DMS153 (cell line): Measurements from ENCODE around the gene XKRX.

Source experiments
- DNase-seq: peaks from one replicate; lab custom pipeline; 2025; lab: John Stamatoyannopoulos, UW

XKRX gene

DNA sequence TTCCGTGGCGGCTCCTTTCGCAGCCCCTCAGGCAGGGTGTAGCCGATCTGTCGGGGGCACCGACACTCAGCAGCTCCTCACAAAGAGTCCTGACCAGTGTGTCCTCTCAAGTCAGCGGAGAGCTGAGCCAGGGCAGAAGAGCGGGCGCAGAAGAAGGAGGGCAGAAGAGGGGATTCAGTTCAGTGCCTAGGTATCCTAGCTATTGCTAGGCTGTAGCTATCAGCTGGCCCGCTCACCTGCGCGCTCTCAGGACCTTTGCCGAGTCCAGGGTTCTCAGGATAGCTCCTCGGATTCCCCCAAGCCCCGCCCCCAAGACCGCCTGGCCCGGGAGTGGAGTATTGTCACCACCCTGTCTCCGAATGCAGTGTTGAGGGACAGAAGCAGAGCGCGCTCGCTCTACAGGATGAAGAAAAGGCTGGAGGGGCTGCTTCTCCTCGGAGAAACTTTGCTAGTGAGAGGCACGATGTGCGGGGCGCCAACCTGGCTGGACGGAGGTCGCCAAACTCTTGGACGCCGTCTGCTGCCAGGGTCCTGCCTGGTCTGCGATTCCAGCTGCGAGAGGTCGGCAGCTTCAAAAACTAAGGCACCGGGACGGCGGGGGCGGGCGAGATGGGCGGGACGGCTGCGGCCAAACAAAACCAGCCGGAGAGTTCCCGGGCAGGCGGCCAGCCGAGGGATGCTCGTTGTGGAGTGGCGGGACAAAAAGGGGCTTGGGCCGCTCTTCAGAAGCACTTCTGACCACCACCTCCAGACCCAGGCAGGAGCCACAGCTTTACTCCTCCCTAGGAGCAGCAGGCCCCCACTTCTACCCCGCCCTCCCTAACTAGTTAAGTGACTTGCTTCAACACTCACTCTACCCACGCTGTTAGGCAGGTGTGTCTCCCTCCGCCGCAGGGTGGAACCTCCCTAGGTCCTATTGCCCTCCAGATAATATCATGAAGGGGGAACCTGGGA is at the start of gene XKRX:
TSS of gene XKRX (minus strand) at position 258 of the 954 bp plus-strand sequence. CDS start 613 bp downstream, outside the sequence.
- DNase-seq, result no peak

DNA sequence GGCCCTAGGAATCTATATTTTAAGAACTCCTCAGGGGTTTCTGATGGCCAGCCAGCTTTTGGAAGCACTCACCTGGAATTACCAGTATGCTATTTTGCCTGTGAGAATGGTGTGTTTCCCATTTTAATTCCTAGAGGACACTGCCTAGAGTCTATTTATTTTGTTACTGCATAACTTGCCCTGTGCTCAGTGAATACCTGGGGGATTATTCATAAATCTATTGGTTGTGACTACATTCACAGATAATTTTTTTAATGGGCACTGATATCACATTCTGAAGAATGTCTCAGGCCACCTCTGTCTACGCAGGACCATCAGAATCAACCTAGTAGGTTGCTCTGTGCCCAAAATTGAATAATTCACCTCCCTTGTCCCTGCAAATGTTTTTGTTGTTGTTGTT is 47.5 kb upstream of the XKRX start:
- DNase-seq, result no peak

DNA sequence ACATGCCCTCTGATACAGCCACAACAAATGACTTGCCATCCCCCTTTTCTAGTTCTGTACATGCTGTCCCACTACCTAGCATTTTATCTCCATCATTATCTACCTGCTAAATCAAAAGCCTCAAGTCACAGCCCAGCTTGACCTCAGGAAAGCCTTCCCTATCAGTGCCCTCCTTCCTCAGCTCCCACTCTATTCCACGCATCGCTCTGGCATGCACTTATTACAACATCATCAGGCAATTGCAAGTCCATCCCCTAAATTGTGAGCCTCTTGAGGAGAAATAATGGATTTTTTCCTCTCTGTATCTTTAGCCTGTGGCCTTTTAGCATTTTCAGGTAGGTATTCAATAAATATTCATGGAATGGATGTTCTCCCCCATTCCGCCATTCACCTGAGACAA is 46.5 kb upstream of the XKRX start:
- no peak for DNase-seq

GRCh38 chrX:100973411-100973810 is 44.7 kb upstream of the XKRX start:
- DNase-seq, result no peak

GRCh38 chrX:100969936-100970335 is 41.2 kb upstream of the XKRX start:
- no peak for DNase-seq

- no peak for DNase-seq
Observed at GRCh38 chrX:100969408-100969807, 40.7 kb upstream of the XKRX start, which contains the start of gene ARL13A. TSS of gene ARL13A (plus strand) at chrX:100969708. CDS start at chrX:100973690, 3,982 bp downstream.

GRCh38 chrX:100964362-100964761 is 35.6 kb upstream of the XKRX start:
- DNase-seq, result no peak

DNA sequence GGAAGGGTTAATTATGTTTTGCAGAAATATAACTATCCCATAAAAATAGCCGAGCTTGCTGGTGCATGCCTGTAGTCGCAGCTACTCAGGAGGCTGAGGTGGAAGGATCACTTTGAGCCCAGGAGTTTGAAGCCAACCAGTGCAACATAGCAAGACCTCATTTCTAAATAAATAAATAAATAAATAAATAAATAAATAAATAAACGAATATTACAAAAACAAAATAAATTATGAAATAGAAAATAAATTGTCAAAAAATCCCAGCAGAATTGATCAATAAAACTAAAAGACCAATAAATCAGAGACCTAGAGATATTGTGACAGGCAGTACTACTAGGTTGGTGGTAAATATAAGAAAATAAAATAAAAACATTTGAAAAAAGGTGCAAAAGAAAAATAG is 34.1 kb upstream of the XKRX start:
- no peak for DNase-seq

DNA sequence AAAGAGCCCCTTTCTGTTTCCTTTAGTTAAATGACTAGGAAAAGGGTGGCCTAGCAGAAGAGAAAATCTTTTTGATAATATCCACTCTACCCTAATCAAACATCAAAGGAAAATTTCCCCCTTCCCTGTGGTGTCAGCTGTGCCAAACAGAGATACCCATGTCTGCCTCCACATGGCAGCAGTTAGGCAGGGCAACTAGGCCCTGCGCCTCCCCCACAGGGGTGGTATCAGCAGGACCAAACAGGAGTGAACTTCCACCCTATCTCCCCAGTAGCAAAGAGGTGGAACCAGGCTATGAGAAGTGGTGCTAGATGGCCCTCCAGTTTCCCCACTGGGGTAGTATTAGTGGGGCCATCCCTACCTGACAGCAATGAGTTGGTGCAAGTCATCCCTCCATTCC is 19.8 kb upstream of the XKRX start:
- no peak for DNase-seq

GRCh38 chrX:100946299-100946927 is 17.7 kb upstream of the XKRX start:
- DNase-seq, result no peak

- DNase-seq, result no peak
Observed at GRCh38 chrX:100944601-100945000, 15.9 kb upstream of the XKRX start.

DNA sequence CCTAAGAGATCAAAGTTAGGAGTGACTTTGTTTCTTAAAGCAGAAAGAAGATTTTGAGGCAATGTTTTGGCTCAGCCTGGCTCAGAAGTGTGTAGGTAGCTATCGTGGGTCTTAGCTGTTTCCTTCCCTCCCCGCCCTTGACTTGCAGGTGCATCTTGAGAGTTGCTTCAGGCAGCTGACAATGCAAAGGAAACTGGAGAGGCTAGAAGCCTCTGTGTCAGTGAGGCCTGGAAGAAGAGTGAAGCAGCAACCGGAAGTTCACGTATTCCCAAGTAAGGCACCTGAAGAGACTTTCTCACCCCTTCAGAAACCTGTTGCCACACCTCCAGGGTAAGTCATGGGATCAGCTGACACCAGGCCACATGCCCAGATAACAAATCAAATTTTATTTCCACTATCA is 10.6 kb upstream of the XKRX start:
- DNase-seq, result no peak

- DNase-seq, result no peak
Observed at GRCh38 chrX:100935767-100936166, 7.0 kb upstream of the XKRX start.

DNA sequence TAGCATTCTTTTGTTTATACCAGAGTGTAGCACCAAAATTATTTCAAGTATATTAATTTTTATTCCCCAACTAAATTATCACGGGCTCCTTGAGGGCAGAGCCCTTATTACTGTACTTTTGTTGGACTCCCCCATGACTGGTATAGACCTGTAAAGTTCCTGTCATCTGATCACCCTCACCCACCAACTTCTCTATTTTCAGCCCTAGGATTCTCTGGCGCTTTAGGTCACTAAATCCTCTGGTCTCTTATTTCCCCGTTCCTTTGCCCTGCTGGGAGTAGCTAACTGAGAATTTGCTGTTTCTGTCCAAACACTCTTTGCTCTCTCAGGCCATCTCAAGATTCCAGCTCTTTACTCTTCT is 3.2 kb upstream of the XKRX start:
- DNase-seq, result no peak

DNA sequence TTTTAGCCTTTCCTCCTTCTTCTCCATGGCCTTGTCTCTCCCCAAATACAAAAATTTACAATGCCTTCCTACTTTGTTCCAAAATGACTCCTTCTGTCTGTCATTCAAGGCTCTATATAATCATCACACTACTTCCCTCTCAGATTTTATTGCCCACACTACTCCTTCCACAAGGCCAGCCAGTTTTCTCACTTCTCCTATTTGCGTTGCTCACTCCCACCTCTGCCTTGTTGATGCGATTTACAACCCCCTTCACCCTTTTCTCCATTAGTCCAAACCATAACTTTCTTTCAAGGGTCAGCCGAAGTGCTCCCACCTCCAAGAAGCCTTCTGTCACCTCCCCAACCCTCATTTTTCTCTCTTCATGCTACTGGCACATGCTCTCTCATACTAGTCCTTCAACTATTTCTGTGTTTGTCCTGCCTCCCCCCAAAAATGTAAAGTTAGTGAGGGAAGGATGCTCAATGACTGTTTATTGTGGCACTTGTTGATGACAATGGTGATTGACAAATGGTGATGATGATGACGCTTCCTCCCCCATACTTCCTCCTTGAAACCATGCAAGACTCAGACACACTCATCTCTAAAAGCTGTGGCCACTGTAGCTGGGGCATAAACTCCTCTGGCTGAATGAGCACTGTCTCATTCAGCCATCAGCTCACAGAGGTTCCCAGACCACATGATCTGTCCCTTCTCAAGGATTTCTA is 2.7 kb upstream of the XKRX start:
- no peak for DNase-seq

GRCh38 chrX:100926453-100926852 is 2.3 kb downstream of the XKRX start:
- DNase-seq, result no peak

DNA sequence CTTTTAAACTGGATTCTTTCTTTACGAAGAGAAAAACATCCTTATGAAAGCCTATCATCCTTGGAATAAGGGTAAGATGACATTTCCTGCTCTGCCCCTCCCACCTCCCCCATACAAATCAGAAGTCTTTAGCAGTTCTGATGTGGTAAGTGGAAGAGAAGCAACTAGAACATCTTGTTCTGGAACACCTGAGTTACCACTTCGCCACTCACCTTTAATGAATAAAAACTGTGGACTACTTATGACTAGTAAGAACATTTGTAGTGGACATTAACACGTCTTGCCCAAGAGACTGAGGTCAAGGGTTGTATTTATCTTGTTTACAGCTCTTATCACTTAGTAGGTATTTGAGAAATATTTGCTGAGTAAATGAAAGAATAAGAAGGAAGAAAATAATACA is 4.3 kb downstream of the XKRX start:
- DNase-seq, result no peak

- no peak for DNase-seq
Observed at GRCh38 chrX:100915562-100915961, 13.2 kb downstream of the XKRX start.

- no peak for DNase-seq
Observed at GRCh38 chrX:100913111-100913510, 15.6 kb downstream of the XKRX start.

GRCh38 chrX:100911731-100912130 is 17.0 kb downstream of the XKRX start:
- no peak for DNase-seq

GRCh38 chrX:100905620-100906019 is 23.1 kb downstream of the XKRX start:
- no peak for DNase-seq

- no peak for DNase-seq
Observed at GRCh38 chrX:100904433-100904832, 24.3 kb downstream of the XKRX start.
